HG03354 (cell line): ENCODE results near the gene SLC41A1.
"Not testable (repeated sequence)": the region's sequence is repeated elsewhere in the genome, so short reads cannot be mapped to it uniquely, and the experiment has no call there.

Experiments used
- ATAC-seq: cut with Tn5 transposase; IDR thresholded peaks from one replicate; pipeline ENCODE4 v1.9.1; 2021; ENCODE audit warnings: mild to moderate bottlenecking; ENCODE audit not compliant: unreplicated experiment, poor library complexity, severe bottlenecking

SLC41A1 gene

GRCh38 chr1:205812878-205813754 is at the start of gene SLC41A1:
SLC41A1 (minus strand) TSS chr1:205813198; CDS start chr1:205810441, 2,757 bp downstream.
- ATAC-seq = peak; percentile 86

DNA sequence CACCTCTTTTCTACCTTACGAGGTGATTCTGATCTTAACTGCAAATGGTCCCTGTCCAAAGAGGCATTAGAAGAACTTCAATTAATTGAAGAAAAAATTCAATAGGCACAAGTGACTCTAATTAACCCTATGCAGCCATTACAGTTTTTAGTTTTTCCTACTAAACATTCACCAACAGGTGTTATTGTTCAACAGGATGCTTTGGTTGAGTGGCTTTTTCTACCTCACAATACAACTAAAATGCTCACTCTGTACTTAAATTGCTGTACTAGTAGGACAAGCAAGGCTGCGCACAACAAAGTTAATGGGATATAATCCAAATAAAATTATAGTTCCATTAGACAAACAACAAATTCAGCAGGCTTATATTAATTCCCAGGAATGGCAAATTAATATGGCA is 48.5 kb upstream of the SLC41A1 start:
- no peak for ATAC-seq

DNA sequence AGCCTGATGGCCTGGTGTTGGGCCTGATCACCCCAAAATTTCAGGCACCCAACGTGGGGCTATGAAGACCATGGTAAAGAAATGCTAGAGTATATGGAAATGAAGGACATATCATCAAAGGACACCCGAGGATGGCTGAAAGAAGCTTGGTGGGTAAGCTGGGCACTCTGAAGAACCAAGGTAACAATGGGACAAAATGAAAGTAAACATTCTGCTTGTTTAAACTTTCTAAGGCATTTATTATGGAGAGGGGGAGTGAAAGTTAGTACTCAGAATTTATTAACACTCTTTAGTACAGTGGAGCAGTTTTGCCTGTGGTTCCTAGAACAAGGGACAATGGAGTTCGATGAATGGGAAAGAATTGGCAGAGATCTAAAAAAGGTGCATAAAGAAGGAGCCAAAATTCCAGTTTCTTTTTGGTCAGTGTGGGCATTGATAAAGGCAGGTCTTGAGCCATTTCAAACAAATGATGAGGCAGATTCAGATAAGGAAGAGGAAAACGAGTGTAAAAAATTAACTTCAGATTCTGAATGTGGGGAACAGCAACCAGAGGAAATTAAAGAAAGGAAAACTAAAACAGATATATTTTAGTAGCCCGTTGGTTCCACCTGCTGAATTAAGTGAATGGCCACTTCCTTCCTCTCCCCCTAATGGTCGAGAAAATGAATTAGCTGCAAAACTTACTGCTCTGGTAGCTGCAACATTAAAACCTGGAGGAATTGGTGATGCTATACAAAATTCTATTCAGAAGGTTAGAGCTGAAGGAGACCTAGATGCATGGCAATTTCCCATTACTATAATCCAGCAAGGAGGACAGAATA is 45.4 kb upstream of the SLC41A1 start:
- ATAC-seq = no peak

GRCh38 chr1:205857501-205857900 is 44.5 kb upstream of the SLC41A1 start:
- not testable (repeated sequence) for ATAC-seq

DNA sequence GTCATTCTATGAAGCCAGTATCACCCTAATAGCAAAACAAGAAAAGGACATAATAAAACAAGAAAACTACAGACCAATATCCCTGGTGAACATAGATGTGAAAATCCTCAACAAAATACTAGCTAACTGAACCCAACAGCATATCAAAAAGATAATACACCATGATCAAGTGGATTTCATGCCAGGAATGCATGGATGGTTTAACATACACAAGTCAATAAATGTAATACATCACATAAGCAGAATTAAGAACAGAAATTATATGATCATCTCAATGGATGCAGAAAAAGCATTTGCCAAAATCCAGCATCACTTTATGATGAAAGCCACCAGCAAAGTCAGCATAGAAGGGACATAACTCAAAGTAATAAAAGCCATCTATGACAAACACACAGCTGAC is 43.4 kb upstream of the SLC41A1 start:
- no peak for ATAC-seq

- ATAC-seq = no peak
Observed at GRCh38 chr1:205852969-205853368, 40.0 kb upstream of the SLC41A1 start.

GRCh38 chr1:205851993-205852392 is 39.0 kb upstream of the SLC41A1 start:
- no peak for ATAC-seq

- ATAC-seq = peak; percentile 97
Observed at GRCh38 chr1:205849619-205850355, 36.8 kb upstream of the SLC41A1 start, which contains the start of gene PM20D1. PM20D1 (minus strand) TSS chr1:205850132; CDS start chr1:205850072, 60 bp downstream.

DNA sequence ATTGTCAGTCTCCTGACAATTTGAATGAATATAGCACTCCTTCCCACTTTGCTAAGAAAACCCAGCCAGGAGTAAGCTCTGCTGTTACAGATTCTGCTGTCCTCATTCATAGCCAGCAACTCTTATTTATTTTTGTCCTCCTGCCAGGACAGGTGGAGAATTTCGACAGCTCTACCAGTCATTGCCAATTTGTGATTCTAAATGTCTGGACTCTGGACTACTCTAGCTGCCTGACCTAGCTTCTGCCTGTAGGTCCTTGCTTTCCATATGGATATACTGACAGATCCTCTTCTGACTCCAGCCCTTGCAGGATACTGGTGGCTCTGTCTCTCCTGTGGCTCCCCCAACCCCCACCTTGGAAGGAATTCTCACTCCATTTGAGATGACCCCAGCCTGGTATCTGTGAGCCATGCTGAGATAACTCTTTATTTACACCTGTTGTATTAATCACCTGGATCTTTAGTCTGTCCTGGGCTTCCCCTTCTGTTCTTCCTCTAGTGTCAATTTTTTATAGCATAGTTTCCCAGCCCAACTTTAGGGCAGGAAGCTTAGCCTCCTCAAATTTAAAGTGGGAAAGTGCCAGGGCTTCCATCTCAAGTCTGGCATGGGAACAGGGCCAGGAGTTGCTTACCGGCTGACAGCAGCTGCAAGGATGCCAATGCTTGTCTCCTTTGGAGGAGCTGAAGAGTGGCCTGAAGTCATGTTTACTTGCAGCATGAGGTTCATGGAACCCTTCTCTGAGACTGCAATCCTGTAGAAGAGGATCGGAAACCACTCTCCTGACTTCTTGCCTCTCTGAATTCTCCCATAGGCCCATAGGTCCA is 30.2 kb upstream of the SLC41A1 start:
- no peak for ATAC-seq

- no peak for ATAC-seq
Observed at GRCh38 chr1:205842229-205842628, 29.2 kb upstream of the SLC41A1 start.

- ATAC-seq = no peak
Observed at GRCh38 chr1:205840146-205840923, 27.3 kb upstream of the SLC41A1 start.

- no peak for ATAC-seq
Observed at GRCh38 chr1:205837382-205837970, 24.5 kb upstream of the SLC41A1 start.

GRCh38 chr1:205834751-205835150 is 21.8 kb upstream of the SLC41A1 start:
- no peak for ATAC-seq

GRCh38 chr1:205832326-205832751 is 19.3 kb upstream of the SLC41A1 start:
- no peak for ATAC-seq

DNA sequence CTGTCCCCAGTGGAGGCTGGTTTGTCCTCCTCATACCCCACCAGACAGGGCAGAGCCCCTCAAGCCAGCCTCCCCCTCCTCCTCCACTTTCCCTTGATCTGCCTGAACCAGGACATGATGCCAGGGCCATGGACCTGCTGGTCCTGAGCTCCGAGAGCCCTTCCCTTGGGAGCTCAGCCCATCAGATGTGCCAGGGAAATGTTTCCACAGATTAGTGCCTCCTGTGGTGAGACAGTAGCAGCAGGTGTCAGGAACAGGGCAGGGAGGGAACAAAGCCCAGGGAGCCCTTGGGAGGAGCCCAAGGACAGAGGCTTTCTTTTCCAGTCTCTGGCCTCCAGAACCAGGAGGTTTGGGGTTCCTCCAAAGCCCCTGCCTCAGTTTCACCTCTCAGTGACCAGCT is 14.6 kb upstream of the SLC41A1 start:
- no peak for ATAC-seq

DNA sequence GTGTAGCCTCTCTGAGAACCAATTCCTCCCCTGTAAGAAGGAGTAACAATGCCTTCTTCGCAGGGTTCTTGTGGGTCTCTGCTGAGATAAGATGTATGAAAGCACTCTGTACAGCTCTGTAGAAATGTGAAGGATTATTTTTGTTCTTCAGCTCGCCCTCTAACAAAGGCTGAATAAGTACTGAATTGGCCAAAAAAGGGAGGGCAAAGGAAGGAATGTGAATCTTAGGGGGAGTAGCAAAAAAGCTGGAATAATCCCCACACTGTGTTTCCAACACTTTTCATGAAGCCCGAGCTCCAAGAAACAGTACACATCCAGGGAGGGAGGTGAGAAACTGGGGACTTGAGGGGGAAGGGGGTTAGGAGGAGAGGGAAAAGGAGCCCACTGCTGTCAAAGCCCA is 14.0 kb upstream of the SLC41A1 start:
- no peak for ATAC-seq

- ATAC-seq = no peak
Observed at GRCh38 chr1:205826016-205826806, 13.2 kb upstream of the SLC41A1 start.
